Upper lobe of right lung (tissue), 1 donor: Measurements from ENCODE around the gene MUTYH. TPM values are rescaled to one million over a fixed set of nuclear protein-coding genes. Genes with fewer than 3 reads are reported as not detected.

Experiments used
- ATAC-seq: fragments of 200-7000 bp; cut with Tn5 transposase; one replicate; pipeline ENCODE4 v1.9.1; 2020; ENCODE audit warnings: mild to moderate bottlenecking, moderate library complexity
- DNase-seq: peaks from one replicate; pipeline ENCODE4 v3.0.0-alpha.2; 2020
- H3K27ac ChIP-seq: fragments of 200-600 bp; one replicate; pipeline ENCODE4 v1.8.0; 2022
- H3K27me3 ChIP-seq: fragments of 200-600 bp; one replicate; pipeline ENCODE4 v1.8.0; 2022; ENCODE audit warnings: mild to moderate bottlenecking
- H3K36me3 ChIP-seq: fragments of 200-600 bp; one replicate; pipeline ENCODE4 v1.8.0; 2022
- H3K4me1 ChIP-seq: fragments of 200-600 bp; one replicate; pipeline ENCODE4 v1.8.0; 2022
- H3K4me3 ChIP-seq: fragments of 200-600 bp; one replicate; pipeline ENCODE4 v1.8.0; 2022; ENCODE audit warnings: mild to moderate bottlenecking
- H3K9me3 ChIP-seq: fragments of 200-600 bp; one replicate; pipeline ENCODE4 v1.8.0; 2022
- intact Hi-C: fragments of 100-400 bp; cut with DNase I; formaldehyde crosslinking; loops from one replicate; pipeline ENCODE4 v1.11.0; 2022
- total RNA-seq: library from RNA; stranded (reverse); fragmentation: NEBNext Ultra II Directional; extraction: Animal tissue kit (Norgen Biotek cat#: 25700); gene quantifications from one replicate; pipeline ENCODE4 v1.2.1, GENCODE V29; 2021
- TF ChIP-seq, protein P1 (sequence below): fragments of 200-600 bp; IDR thresholded peaks from one replicate; pipeline ENCODE4 v1.8.0; 2022; ENCODE audit warnings: antibody characterized with exemption
- donor health status: DM: no; HTN: yes; CAD: no; lungs with severe emphysema.

MUTYH gene
- total RNA-seq, 1 donor from 2014 or later = 20.3 TPM

DNA sequence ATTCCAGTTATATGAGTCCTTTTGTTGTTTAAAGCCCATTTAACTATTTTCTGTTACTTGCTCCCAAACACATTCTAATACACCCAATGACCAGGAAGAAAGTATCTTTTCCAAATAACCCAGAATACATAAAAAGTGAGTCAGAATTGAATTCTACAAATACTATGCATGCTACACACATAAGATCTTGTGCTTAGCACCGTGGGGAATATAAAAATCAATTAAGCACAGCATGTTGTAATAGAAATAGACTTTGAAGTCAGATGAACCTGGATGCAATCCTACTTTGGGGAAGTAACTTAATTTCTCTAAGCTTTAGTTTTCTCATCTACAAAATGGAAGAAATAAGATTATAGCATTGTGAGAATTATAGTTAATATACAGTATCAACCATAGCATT, 40.5 kb upstream of the MUTYH start:
- Histone ChIP-seq H3K4me1 (no peaks in the 10 kb centered on the region), H3K36me3 (no peaks in the 10 kb centered on the region), H3K4me3 (no peak overlapping the region), H3K27ac (no peak overlapping the region), H3K27me3 (no peaks in the 10 kb centered on the region), H3K9me3 (no peaks in the 10 kb centered on the region)
- DNase-seq (no peak), ATAC-seq (no peak)
- intact Hi-C loops = no loop called here
- TF ChIP-seq, protein P1, sequence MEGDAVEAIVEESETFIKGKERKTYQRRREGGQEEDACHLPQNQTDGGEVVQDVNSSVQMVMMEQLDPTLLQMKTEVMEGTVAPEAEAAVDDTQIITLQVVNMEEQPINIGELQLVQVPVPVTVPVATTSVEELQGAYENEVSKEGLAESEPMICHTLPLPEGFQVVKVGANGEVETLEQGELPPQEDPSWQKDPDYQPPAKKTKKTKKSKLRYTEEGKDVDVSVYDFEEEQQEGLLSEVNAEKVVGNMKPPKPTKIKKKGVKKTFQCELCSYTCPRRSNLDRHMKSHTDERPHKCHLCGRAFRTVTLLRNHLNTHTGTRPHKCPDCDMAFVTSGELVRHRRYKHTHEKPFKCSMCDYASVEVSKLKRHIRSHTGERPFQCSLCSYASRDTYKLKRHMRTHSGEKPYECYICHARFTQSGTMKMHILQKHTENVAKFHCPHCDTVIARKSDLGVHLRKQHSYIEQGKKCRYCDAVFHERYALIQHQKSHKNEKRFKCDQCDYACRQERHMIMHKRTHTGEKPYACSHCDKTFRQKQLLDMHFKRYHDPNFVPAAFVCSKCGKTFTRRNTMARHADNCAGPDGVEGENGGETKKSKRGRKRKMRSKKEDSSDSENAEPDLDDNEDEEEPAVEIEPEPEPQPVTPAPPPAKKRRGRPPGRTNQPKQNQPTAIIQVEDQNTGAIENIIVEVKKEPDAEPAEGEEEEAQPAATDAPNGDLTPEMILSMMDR = no peak

DNA sequence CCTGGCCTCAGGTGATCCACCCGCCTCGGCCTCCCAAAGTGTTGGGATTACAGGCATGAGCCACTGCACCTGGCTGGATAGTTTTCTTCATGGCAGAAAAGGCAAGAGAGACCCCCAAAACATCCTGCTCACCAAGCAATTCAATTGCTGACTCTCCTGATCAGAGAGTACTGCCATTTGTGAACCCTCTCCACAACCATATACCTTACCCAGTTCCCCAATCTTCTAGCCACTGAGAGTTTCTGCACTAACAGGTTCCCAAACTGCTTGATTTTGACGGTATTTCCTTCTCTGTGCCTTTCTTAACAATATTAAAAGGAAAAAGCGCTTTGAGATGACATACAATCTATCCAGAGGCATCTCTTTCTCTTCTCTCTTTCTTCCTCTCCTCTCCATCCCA, 39.9 kb upstream of the MUTYH start:
- TF ChIP-seq, protein P1 = no peak
- no peaks in the 10 kb centered on the region for H3K27me3 ChIP-seq
- no peak for ATAC-seq
- H3K27ac ChIP-seq = no peak overlapping the region
- H3K4me3 ChIP-seq = no peak overlapping the region
- H3K4me1 ChIP-seq = no peaks in the 10 kb centered on the region
- no peaks in the 10 kb centered on the region for H3K36me3 ChIP-seq
- H3K9me3 ChIP-seq = no peaks in the 10 kb centered on the region
- intact Hi-C loops = no loop called here
- no peak for DNase-seq

DNA sequence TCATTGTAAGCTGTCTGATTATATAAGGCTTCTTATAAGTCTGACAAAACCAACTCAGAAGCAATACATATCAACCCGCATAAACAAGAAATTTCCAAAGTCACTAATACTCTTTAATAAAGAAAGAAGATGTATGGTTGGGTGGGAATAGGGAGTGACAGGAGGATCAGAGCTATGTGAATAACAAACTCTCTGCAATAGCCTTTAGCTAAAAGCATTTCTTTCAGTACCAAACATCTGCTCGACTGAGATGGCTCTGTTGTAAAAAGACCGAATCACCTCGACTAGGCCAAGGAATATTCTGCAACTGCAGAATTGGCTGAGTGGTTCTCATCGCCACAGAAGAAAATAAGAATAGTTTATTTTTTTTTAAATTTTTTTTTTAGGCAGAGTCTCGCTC, 39.3 kb upstream of the MUTYH start:
- ATAC-seq (no peak), DNase-seq (no peak)
- TF ChIP-seq, protein P1 = no peak
- H3K36me3 ChIP-seq = no peaks in the 10 kb centered on the region
- no peaks in the 10 kb centered on the region for H3K9me3 ChIP-seq
- no peaks in the 10 kb centered on the region for H3K27me3 ChIP-seq
- H3K4me3 ChIP-seq = no peak overlapping the region
- H3K4me1 ChIP-seq = no peaks in the 10 kb centered on the region
- no peak overlapping the region for H3K27ac ChIP-seq
- intact Hi-C loops = no loop called here

- ATAC-seq (no peak), DNase-seq (no peak)
- no peaks in the 10 kb centered on the region for H3K4me1 ChIP-seq
- no peaks in the 10 kb centered on the region for H3K9me3 ChIP-seq
- TF ChIP-seq, protein P1 = no peak
- no peak overlapping the region for H3K27ac ChIP-seq
- no peaks in the 10 kb centered on the region for H3K36me3 ChIP-seq
- no peak overlapping the region for H3K4me3 ChIP-seq
- H3K27me3 ChIP-seq = no peaks in the 10 kb centered on the region
- intact Hi-C loops = no loop called here
Observed at GRCh38 chr1:45378184-45378583, 37.9 kb upstream of the MUTYH start.

DNA sequence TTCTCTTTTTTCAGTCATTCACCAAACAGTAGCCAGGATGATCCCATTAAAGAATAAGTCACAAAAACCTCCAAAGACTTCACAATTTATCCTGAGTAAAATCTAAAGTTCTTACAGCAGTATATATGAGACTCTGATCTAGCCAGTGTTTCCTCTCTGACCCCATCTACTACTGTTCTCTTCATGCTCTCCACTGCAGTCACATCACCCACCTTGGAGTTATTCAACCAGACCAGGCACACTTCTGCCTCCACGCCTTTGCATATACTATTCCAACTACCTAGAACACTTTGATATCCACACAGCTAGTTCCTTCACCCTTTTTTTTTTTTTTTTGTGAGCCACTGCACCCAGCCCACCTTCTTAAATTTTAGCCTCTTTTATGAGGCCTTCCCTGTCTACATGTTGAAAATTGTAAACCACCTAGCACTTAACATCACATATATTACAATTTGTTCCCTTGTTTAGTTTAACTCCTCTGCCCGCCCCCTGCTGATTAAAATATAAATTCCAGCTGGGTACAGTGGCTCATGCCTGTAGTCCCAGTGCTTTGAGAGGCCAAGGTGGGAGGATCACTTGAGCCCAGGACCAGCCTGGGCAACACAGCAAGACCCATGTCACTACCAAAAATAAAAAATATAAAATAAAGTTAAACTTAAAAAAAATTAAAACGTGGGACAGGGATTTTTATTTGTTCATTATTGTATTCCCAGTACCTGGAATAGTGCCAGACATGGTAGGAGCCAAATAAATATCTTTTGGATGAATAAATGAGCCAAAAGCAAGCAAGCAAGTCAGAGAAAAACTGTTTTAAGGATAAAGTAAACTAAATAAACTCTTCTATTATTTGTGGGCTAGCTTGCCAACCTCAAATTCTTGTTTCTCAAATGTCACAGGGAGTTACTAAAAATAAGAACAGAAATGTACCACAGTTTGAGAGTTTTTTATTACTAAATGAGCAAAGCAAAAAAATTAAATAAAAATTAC, 35.2 kb upstream of the MUTYH start:
- DNase-seq (no peak), ATAC-seq (no peak)
- Histone ChIP-seq H3K36me3 (no peaks in the 10 kb centered on the region), H3K4me3 (no peak overlapping the region), H3K4me1 (no peaks in the 10 kb centered on the region), H3K27me3 (no peaks in the 10 kb centered on the region), H3K27ac (no peak overlapping the region), H3K9me3 (no peaks in the 10 kb centered on the region)
- TF ChIP-seq, protein P1 = peak; percentile 5
- intact Hi-C loops = no loop called here
